NCI-H345 (cell line): Measurements from ENCODE around the gene EIF4E1B.

Experiments used
- DNase-seq: peaks from one replicate; lab custom pipeline; 2025; lab: John Stamatoyannopoulos, UW

Gene EIF4E1B

GRCh38 chr5:176664479-176664878, 34.0 kb downstream of the EIF4E1B start:
- no peak for DNase-seq

GRCh38 chr5:176664886-176665285, 34.4 kb downstream of the EIF4E1B start:
- no peak for DNase-seq

GRCh38 chr5:176665517-176665916, 35.0 kb downstream of the EIF4E1B start:
- no peak for DNase-seq

- DNase-seq = no peak
Measured at GRCh38 chr5:176667637-176668036, 37.2 kb downstream of the EIF4E1B start.

GRCh38 chr5:176670449-176670848, 40.0 kb downstream of the EIF4E1B start:
- DNase-seq = no peak

- DNase-seq = no peak
Measured at GRCh38 chr5:176671399-176671798, 40.9 kb downstream of the EIF4E1B start.

- no peak for DNase-seq
Measured at GRCh38 chr5:176671890-176672747, 41.6 kb downstream of the EIF4E1B start.

GRCh38 chr5:176673651-176674583, 43.4 kb downstream of the EIF4E1B start:
- no peak for DNase-seq

GRCh38 chr5:176674799-176675198, 44.3 kb downstream of the EIF4E1B start:
- DNase-seq = no peak

- DNase-seq = no peak
Measured at GRCh38 chr5:176675676-176676360, 45.3 kb downstream of the EIF4E1B start.

- DNase-seq = no peak
Measured at GRCh38 chr5:176676361-176676824, 45.9 kb downstream of the EIF4E1B start.

GRCh38 chr5:176677209-176677939, 46.9 kb downstream of the EIF4E1B start:
- DNase-seq = no peak

- no peak for DNase-seq
Measured at GRCh38 chr5:176678584-176678983, 48.1 kb downstream of the EIF4E1B start.

- no peak for DNase-seq
Measured at GRCh38 chr5:176679365-176680225, 49.1 kb downstream of the EIF4E1B start.

GRCh38 chr5:176680226-176680563, 49.7 kb downstream of the EIF4E1B start:
- no peak for DNase-seq

GRCh38 chr5:176682016-176682531, 51.6 kb downstream of the EIF4E1B start:
- no peak for DNase-seq

GRCh38 chr5:176685010-176685409, 54.5 kb downstream of the EIF4E1B start:
- DNase-seq = no peak

GRCh38 chr5:176687247-176687646, 56.8 kb downstream of the EIF4E1B start:
- no peak for DNase-seq

- no peak for DNase-seq
Measured at GRCh38 chr5:176687881-176688280, 57.4 kb downstream of the EIF4E1B start.

- DNase-seq = no peak
Measured at GRCh38 chr5:176690911-176691310, 60.4 kb downstream of the EIF4E1B start.
